Stimulated activated memory B cell treated with anti-CD40 and anti-IgM and Interleukin-4, amounts not matched to agents 10 μg/mL and 1 μg/mL and 100 μg/mL, for 72 hours (primary cell): Measurements from ENCODE around the gene STARD3NL.

Experiments used
- ATAC-seq: fragments of 150-1000 bp; cut with Tn5 transposase; 2 replicates; pipeline ENCODE4 v1.10.0; 2021
- H3K27ac Mint-ChIP-seq: one replicate; pipeline ENCODE4 v1.8.0; 2022; ENCODE audit warnings: mild to moderate bottlenecking, mixed read lengths
- H3K27me3 Mint-ChIP-seq: one replicate; pipeline ENCODE4 v1.8.0; 2022; ENCODE audit warnings: mixed read lengths
- H3K36me3 Mint-ChIP-seq: one replicate; pipeline ENCODE4 v1.8.0; 2022; ENCODE audit warnings: mixed read lengths
- H3K4me1 Mint-ChIP-seq: one replicate; pipeline ENCODE4 v1.8.0; 2022; ENCODE audit warnings: mixed read lengths
- H3K4me3 Mint-ChIP-seq: one replicate; pipeline ENCODE4 v1.8.0; 2022; ENCODE audit warnings: mild to moderate bottlenecking, moderate library complexity, mixed read lengths
- H3K9me3 Mint-ChIP-seq: one replicate; pipeline ENCODE4 v1.8.0; 2022; ENCODE audit warnings: mixed read lengths

STARD3NL gene, protein sequence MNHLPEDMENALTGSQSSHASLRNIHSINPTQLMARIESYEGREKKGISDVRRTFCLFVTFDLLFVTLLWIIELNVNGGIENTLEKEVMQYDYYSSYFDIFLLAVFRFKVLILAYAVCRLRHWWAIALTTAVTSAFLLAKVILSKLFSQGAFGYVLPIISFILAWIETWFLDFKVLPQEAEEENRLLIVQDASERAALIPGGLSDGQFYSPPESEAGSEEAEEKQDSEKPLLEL

DNA sequence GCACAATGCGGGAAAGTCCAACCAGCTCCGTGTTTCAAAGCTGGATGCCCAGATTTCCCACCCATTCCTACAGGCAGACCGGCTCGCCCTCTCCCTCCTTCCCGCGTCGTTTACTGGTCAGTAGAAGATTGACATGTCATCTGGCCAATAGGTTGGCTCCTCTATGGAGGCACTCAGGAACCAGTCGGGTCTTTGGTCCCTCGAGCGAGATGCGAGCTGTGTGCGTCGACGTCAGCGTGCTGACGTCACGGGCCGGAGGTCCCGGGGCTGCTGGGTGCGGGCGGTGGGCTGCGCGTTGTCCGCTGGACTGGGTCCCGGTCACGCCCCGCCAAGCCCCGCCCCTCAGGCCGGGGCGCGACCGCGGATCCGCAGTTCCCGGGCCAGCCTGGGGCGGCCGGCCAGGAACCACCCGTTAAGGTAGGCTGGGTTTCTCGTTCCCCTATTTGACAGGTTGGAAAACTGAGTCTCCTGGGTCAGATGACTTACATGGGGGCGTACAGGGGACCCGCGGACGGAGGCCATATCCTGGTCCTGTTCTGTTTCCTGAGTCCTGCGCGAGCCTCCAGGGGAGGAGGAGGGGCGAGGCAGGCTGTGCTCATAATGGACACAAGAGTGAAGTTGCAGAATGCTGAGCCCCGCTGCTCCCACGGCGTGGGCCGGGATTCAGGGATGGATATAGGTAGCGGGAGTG lies at the start of gene STARD3NL:
Gene STARD3NL, plus strand, starts transcription at position 242 of the 691 bp plus-strand sequence. CDS start 29,260 bp downstream, outside the sequence.
- H3K4me3 Mint-ChIP-seq = peak within 1 kb of the TSS; percentile 92
- no peaks in the 10 kb centered on the region for H3K9me3 Mint-ChIP-seq
- peak; percentile 99 for ATAC-seq
- peaks cover 43% of the 10 kb centered on the region for H3K4me1 Mint-ChIP-seq
- H3K36me3 Mint-ChIP-seq = no peaks in the 10 kb centered on the region
- H3K27ac Mint-ChIP-seq = peak within 1 kb of the TSS; percentile 87
- H3K27me3 Mint-ChIP-seq = no peaks in the 10 kb centered on the region

DNA sequence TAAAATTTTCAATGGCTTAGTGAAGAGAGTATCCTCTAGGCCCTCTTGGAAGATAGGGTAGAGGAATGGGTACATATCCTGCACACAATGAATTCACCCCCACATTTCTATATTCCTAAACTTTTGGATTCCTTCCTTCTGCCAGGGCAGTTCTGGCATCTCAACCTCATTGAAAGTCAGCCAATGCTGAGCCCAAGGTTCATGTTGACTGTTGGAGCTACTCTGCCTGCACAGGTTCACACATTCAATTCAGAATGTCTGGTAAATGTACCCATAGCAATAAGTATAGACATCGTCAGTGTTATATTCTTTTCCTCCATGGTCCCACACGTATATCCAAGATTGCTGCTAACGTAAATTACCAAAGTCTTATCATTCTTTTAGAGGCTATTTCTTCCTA lies 48.9 kb upstream of the STARD3NL start:
- Mint-ChIP-seq H3K36me3 (no peaks in the 10 kb centered on the region), H3K27me3 (peaks cover 61% of the 10 kb centered on the region), H3K4me1 (no peaks in the 10 kb centered on the region), H3K27ac (no peak overlapping the region), H3K4me3 (no peak overlapping the region), H3K9me3 (no peaks in the 10 kb centered on the region)
- ATAC-seq = no peak

DNA sequence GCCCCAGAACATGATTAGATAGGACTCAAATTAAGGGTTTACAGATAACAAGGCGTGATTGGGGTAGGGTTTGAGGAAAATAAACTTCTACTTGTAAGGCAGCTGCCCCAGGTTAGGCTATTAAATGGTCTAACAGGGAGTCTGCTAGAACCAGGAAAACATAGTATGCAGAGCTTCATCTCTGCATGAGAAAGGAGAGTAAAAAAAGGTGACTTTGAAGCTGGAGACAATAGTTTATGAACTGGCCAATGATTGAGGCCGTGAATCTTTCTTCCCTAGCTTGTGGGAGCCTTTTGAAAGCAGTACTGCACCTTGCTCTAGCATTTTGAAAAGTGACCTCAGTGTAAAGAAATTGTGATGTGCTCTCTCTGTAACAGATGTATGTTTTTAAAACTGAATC lies 48.5 kb upstream of the STARD3NL start:
- no peak for ATAC-seq
- H3K27ac Mint-ChIP-seq = no peak overlapping the region
- no peaks in the 10 kb centered on the region for H3K9me3 Mint-ChIP-seq
- no peaks in the 10 kb centered on the region for H3K4me1 Mint-ChIP-seq
- no peaks in the 10 kb centered on the region for H3K36me3 Mint-ChIP-seq
- no peak overlapping the region for H3K4me3 Mint-ChIP-seq
- peaks cover 62% of the 10 kb centered on the region for H3K27me3 Mint-ChIP-seq

DNA sequence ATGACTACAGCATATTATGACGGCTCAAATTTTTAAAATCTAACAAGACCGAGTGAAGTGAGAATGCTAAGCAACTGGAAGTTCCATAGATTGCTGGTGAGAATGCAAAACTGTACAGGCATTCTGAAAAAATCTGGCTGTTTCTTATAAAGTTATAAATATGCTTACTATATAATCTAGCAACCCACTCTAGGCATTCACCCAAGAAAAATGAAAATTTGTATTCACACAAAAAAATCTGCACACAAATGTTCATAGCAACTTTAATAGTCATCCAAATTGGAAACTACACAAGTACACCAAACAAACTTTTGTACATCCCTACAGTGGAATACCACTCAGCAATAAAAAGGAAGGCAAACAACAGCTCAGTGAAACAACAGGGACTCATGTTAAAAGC lies 39.9 kb upstream of the STARD3NL start:
- no peaks in the 10 kb centered on the region for H3K9me3 Mint-ChIP-seq
- no peak overlapping the region for H3K4me3 Mint-ChIP-seq
- no peak for ATAC-seq
- H3K36me3 Mint-ChIP-seq = no peaks in the 10 kb centered on the region
- peaks cover 9% of the 10 kb centered on the region for H3K4me1 Mint-ChIP-seq
- H3K27ac Mint-ChIP-seq = no peak overlapping the region
- H3K27me3 Mint-ChIP-seq = peaks cover 11% of the 10 kb centered on the region

DNA sequence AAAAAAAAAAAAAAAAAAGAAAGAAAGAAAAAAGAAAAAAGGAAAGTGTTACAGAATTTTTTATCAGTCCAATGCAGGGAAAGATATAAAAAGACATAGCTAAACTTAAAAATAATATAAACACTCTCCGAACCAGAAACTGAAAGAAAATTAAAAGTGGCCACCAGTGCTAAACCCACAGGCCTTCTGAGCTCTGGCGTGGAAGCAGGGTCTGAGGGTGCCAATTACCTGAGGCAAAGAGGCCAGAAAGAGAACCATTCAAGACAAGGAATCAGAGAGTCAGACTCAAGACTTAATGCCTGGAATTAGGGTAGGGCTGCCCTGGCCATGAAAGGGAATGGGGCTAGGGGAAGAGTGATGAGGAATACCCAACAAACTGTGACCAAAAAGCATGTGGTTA lies 36.9 kb upstream of the STARD3NL start:
- no peak for ATAC-seq
- H3K36me3 Mint-ChIP-seq = no peaks in the 10 kb centered on the region
- H3K27me3 Mint-ChIP-seq = peaks cover 5% of the 10 kb centered on the region
- H3K4me3 Mint-ChIP-seq = no peak overlapping the region
- H3K4me1 Mint-ChIP-seq = peaks cover 9% of the 10 kb centered on the region
- H3K27ac Mint-ChIP-seq = no peak overlapping the region
- H3K9me3 Mint-ChIP-seq = no peaks in the 10 kb centered on the region

DNA sequence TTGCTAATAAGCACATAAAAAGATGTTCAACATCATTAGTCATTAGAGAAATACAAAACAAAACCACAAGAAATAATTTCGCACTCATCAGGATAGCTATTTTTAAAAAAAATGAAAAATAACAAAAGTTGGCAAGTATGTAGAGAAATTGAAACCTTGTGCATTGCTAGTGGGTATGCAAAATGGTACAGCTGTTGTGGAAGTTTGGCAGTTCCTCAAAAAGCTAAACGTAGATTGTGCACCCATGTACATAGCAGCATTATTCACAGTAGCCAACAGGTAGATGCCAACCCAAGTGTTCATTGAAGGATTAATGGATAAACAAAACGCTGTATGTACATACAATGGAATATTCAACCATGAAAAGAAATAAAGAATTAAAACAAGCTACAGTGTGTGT lies 35.3 kb upstream of the STARD3NL start:
- peaks cover 9% of the 10 kb centered on the region for H3K4me1 Mint-ChIP-seq
- H3K27ac Mint-ChIP-seq = no peak overlapping the region
- peaks cover 10% of the 10 kb centered on the region for H3K27me3 Mint-ChIP-seq
- no peak for ATAC-seq
- H3K4me3 Mint-ChIP-seq = no peak overlapping the region
- H3K36me3 Mint-ChIP-seq = no peaks in the 10 kb centered on the region
- H3K9me3 Mint-ChIP-seq = no peaks in the 10 kb centered on the region

DNA sequence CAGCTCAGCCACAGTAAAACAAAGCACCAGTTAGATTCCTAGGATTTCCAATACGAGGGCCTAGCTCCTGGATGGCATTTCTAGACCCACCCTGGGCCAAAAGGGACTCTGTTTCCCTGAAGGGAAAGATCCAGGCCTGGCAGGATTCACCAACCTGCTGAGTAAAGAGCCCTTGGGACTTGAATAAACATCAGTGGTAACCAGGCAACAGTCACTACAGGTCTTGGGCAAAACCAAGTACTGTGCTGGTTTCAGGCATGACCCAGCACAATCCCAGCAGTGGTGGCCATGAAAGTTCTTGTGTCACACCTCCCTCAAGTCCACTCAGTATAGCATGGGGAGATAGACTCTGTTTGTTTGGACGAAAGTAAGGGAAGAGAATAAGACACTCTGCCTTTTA lies 31.0 kb upstream of the STARD3NL start:
- Mint-ChIP-seq H3K4me3 (no peak overlapping the region), H3K27ac (no peak overlapping the region), H3K4me1 (peaks cover 1% of the 10 kb centered on the region), H3K9me3 (peaks cover 4% of the 10 kb centered on the region), H3K27me3 (peaks cover 21% of the 10 kb centered on the region), H3K36me3 (no peaks in the 10 kb centered on the region)
- ATAC-seq = no peak

DNA sequence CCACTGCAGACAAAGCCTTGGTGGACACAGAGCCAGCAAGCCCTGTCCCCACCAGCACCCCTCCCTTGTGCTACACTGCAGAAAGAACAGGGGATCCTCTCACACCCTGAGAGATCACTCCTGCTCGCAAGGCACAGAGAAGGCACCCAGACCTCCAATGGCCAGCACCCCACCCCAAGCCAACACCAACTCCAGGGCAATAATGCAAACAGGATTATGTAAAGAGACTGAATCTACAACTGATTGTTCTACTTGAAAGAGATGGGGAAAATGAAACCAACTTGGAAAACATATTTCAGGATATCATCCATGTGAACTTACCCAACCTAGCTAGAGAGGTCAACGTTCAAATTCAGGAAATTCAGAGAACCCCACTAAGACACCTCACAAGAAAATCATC lies 26.5 kb upstream of the STARD3NL start:
- H3K27ac Mint-ChIP-seq = no peak overlapping the region
- H3K4me3 Mint-ChIP-seq = no peak overlapping the region
- ATAC-seq = no peak
- H3K27me3 Mint-ChIP-seq = peaks cover 45% of the 10 kb centered on the region
- H3K36me3 Mint-ChIP-seq = peaks cover 4% of the 10 kb centered on the region
- no peaks in the 10 kb centered on the region for H3K4me1 Mint-ChIP-seq
- H3K9me3 Mint-ChIP-seq = peaks cover 16% of the 10 kb centered on the region

DNA sequence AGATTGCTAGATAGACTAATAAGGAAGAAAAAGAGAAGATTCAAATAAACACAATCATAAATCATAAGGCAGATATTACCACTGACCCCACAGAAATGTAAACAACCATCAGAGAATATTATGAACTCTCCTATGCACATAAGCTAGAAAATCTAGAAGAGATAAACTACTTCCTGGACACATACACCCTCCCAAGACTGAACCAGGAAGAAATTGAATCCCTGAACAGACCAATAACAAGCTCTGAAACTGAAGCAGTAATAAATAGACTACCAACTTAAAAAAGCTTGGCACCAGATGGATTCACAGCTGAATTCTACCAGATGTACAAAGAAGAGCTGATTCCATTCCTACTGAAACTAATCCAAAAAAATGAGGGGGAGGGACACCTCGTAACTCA lies 24.5 kb upstream of the STARD3NL start:
- Mint-ChIP-seq H3K27me3 (peaks cover 47% of the 10 kb centered on the region), H3K27ac (no peak overlapping the region), H3K9me3 (peaks cover 18% of the 10 kb centered on the region), H3K4me1 (no peaks in the 10 kb centered on the region), H3K36me3 (peaks cover 6% of the 10 kb centered on the region), H3K4me3 (no peak overlapping the region)
- ATAC-seq = no peak

DNA sequence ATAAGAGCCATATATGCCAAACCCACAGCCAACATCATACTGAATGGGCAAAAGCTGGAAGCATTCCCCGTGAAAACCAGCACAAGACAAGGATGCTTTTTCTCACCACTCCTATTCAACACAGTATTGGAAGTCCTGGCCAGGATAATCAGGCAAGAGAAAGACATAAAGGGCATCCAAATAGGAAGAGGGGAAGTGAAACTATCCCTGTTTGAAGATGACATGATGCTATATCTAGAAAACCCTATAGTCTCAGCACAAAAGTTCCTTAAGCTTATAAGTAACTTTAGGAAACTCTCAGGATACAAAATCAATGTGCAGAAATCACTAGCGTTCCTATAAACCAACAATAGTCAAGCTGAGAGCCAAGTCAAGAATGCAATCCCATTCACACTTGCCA lies 23.8 kb upstream of the STARD3NL start:
- Mint-ChIP-seq H3K27ac (no peak overlapping the region), H3K27me3 (peaks cover 47% of the 10 kb centered on the region), H3K4me1 (no peaks in the 10 kb centered on the region), H3K4me3 (no peak overlapping the region), H3K36me3 (peaks cover 6% of the 10 kb centered on the region), H3K9me3 (peaks cover 15% of the 10 kb centered on the region)
- no peak for ATAC-seq

DNA sequence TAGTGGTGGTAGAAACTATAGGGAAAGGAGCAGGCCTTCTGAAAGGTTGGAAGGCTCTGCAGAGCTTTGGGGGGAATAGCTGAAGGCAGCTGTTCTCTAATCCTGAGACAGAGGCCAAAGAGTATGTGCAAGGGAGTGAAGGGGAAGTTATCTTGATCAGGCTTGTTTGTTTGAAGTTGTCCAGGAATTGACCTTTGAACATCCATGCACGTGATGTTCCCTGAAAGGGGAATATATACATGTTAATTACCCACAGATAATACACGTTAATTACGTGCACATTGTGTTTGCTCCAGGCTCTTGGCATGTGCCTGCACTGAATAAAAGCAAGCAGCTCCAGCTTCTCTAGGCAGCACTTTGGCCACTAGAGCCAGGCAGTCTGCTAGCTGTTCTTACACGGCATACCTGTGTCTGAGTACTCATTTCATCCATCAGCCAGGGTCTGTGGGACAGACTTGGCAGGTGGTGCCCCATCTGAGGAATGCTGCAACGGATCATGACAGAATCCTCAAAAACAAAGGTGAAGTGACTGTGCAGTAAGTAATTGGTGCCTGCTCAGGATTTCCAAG lies 18.0 kb upstream of the STARD3NL start:
- Mint-ChIP-seq H3K9me3 (peaks cover 12% of the 10 kb centered on the region), H3K4me1 (no peaks in the 10 kb centered on the region), H3K4me3 (no peak overlapping the region), H3K27ac (no peak overlapping the region), H3K36me3 (peaks cover 6% of the 10 kb centered on the region), H3K27me3 (peaks cover 26% of the 10 kb centered on the region)
- ATAC-seq = no peak

DNA sequence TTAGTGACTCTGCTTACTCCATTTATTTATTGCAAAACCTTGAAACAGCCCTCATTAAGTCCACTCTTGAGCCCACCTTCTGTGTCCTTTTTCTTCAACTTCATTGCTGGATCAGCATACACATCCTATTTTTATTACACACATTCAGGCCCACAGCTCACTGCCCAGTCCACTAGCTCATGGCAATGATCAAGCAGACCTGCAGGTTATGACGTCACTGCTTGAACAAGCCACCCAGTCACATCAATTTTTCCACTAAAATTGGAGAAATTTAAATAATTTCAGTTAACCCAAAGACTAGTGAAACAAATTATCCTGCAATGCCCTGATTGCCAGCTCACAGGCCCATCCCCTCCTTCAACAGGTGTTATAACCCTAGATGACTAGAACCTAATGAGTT lies 16.0 kb upstream of the STARD3NL start:
- Mint-ChIP-seq H3K4me1 (no peaks in the 10 kb centered on the region), H3K27ac (no peak overlapping the region), H3K9me3 (no peaks in the 10 kb centered on the region), H3K36me3 (no peaks in the 10 kb centered on the region), H3K4me3 (no peak overlapping the region), H3K27me3 (peaks cover 13% of the 10 kb centered on the region)
- no peak for ATAC-seq

DNA sequence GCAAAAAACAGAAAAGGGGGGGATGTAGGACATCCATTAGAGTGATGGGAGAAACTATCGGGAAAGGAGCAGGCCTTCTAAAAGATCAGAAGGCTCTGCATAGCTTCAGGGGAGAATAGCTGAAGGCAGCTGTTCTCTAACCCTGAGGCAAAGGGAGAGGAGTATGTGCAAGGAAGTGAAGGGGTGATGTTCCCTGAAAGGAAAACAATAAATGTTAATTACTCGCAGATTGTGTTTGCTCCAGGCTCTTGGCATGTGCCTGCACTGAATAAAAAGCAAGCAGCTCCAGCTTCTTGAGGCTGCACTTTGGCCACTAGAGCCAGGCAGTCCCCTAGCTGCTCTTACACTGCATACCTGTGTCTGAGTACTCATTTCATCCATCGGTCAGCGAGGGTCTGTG lies 14.4 kb upstream of the STARD3NL start:
- H3K9me3 Mint-ChIP-seq = no peaks in the 10 kb centered on the region
- peaks cover 13% of the 10 kb centered on the region for H3K27me3 Mint-ChIP-seq
- no peaks in the 10 kb centered on the region for H3K36me3 Mint-ChIP-seq
- H3K4me3 Mint-ChIP-seq = no peak overlapping the region
- peaks cover 8% of the 10 kb centered on the region for H3K4me1 Mint-ChIP-seq
- no peak overlapping the region for H3K27ac Mint-ChIP-seq
- ATAC-seq = no peak

DNA sequence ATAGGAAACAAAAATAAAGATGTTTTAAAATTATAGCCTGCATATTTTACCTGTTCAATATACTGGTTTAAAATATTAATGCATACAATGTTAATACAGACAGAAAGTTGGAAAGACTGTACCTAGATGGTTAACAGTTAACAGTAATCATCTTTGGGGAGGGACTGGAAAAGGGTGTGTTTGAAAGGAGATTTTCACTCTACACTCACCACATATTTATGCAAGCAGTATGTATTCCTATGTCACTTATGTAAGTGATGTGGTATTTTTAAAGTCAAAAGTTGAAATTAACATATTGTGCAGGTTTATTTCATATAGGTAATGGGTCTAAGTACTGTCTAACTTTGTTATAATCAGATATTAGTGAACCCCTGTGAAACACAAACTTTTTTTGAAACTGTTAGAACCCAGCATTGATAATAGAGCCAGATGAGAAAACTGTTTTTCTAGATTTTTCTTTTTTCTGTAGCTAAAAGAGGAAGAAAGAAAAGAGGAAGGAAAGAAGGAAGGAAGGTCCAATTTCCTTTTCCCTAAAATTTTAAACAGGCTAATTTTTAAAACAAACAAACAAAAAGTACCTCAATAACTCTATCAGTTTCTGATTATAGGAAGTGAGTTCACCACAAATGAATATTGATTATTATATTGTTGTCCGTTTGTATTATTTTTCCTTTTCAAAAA lies 9.0 kb upstream of the STARD3NL start:
- Mint-ChIP-seq H3K27ac (no peak overlapping the region), H3K9me3 (peaks cover 2% of the 10 kb centered on the region)
- ATAC-seq = no peak

DNA sequence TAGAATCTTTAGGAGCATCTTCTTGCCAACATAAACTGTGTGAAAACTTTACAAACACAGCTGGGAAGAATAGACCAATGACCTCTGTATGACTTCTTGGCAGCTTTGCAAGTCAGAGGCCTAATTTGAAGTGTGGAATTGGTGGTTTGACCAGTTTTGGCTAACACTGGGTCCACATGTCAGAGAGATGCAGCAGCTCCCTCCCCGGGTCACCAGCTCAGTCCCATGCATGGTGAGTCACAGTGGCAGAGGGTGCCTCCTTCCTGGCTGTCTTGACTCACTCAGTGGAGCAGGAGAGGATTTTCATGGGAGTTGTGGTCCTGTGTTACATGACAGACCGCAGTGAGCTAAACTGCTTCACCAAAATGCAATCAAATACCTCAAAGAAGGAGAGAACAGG lies 8.2 kb upstream of the STARD3NL start:
- no peak for ATAC-seq
- Mint-ChIP-seq H3K9me3 (peaks cover 2% of the 10 kb centered on the region), H3K4me1 (peaks cover 32% of the 10 kb centered on the region), H3K27ac (no peak overlapping the region), H3K4me3 (no peak overlapping the region), H3K27me3 (peaks cover 7% of the 10 kb centered on the region), H3K36me3 (no peaks in the 10 kb centered on the region)

More for the DNA sequence above, 9.0 kb upstream of the STARD3NL start:
- Mint-ChIP-seq H3K27me3 (peaks cover 7% of the 10 kb centered on the region), H3K4me3 (no peak overlapping the region), H3K36me3 (no peaks in the 10 kb centered on the region), H3K4me1 (peaks cover 31% of the 10 kb centered on the region)
